Measurements from ENCODE around the gene IL2RA. TPM values are rescaled to one million over a fixed set of nuclear protein-coding genes. Genes with fewer than 3 reads are reported as not detected.

IL2RA gene
- total and polyA plus RNA-seq, 9 of the 15 experiments (the other 6 are each of a cell fraction or from before 2014, with no cell fraction given), result 0.95 TPM; not detected in 8

- Histone ChIP-seq H3K4me3 (no peak overlapping the region), H3K9ac (ENCODE audit: insufficient read depth in 1 of 2, low read depth in 2 of 2, low read length in 2 of 2) (peak overlapping the region in 1 of 2 experiments; percentile 61; a peak in 2 of 4 replicates), H3K4me1 (replicated peaks in 1 of 2; ENCODE audit: control insufficient read depth in 2 of 2, insufficient read depth in 2 of 2, low read length in 2 of 2) (peaks cover 5 to 19% of the 10 kb centered on the region in 2 experiments; a peak in 4 of 5 replicates), H3K9me3 (replicated peaks; ENCODE audit: control insufficient read depth, insufficient read depth, low read depth, low read length) (peaks cover 5% of the 10 kb centered on the region), H3K27me3 (ENCODE audit: control insufficient read depth in 2 of 2, insufficient read depth in 2 of 2, low read length in 2 of 2) (no peaks in the 10 kb centered on the region), H3K36me3 (ENCODE audit: control insufficient read depth, insufficient read depth, low read length) (no peaks in the 10 kb centered on the region), H3K27ac (ENCODE audit: extremely low read depth, low read depth, low read length) (peak overlapping the region; percentile 73; the same call in 2 of the 3 replicates), H4K20me1 (replicated peaks; ENCODE audit: control insufficient read depth, insufficient read depth, low read length) (no peaks in the 10 kb centered on the region), H3K9me1 (ENCODE audit: control insufficient read depth, insufficient read depth, low read length) (no peaks in the 10 kb centered on the region), H3K79me2 (ENCODE audit: control insufficient read depth, insufficient read depth, low read length) (no peaks in the 10 kb centered on the region), H3K4me2 (ENCODE audit: insufficient read depth, low read length) (peak overlapping the region; percentile 72), H2AFZ (ENCODE audit: low read depth, low read length) (peak overlapping the region; percentile 93)
- DNase-seq (ENCODE audit: extremely low read depth in 1 of 4, low spot score in 3 of 4) (no peak), FAIRE-seq (no peak), ATAC-seq (peak; percentile 44)
- POLR2A ChIA-PET, result interaction anchor here (1.6 kb wide), 1 partner anchor 12 kb away, joined by 6 read pairs; no protein-coding TSS in a partner anchor
- BruUV-seq (replicated peaks), result no TSS peak
- 57% methylated on average over 10 of the region's 10 CpGs for WGBS (ENCODE audit: insufficient coverage, low coverage, missing lambda C conversion rate)
- TF ChIP-seq, protein P1, sequence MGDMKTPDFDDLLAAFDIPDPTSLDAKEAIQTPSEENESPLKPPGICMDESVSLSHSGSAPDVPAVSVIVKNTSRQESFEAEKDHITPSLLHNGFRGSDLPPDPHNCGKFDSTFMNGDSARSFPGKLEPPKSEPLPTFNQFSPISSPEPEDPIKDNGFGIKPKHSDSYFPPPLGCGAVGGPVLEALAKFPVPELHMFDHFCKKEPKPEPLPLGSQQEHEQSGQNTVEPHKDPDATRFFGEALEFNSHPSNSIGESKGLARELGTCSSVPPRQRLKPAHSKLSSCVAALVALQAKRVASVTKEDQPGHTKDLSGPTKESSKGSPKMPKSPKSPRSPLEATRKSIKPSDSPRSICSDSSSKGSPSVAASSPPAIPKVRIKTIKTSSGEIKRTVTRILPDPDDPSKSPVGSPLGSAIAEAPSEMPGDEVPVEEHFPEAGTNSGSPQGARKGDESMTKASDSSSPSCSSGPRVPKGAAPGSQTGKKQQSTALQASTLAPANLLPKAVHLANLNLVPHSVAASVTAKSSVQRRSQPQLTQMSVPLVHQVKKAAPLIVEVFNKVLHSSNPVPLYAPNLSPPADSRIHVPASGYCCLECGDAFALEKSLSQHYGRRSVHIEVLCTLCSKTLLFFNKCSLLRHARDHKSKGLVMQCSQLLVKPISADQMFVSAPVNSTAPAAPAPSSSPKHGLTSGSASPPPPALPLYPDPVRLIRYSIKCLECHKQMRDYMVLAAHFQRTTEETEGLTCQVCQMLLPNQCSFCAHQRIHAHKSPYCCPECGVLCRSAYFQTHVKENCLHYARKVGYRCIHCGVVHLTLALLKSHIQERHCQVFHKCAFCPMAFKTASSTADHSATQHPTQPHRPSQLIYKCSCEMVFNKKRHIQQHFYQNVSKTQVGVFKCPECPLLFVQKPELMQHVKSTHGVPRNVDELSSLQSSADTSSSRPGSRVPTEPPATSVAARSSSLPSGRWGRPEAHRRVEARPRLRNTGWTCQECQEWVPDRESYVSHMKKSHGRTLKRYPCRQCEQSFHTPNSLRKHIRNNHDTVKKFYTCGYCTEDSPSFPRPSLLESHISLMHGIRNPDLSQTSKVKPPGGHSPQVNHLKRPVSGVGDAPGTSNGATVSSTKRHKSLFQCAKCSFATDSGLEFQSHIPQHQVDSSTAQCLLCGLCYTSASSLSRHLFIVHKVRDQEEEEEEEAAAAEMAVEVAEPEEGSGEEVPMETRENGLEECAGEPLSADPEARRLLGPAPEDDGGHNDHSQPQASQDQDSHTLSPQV (IDR thresholded peaks at IDR 0.05), result peak; percentile 6; the same call in 1 of the 2 replicates
- no peak for TF ChIP-seq TCF7 (IDR thresholded peaks at IDR 0.05; ENCODE audit: borderline replicate concordance)
- in situ Hi-C loops (cut with MboI) (no loop called here), intact Hi-C loops (cut with micrococcal nuclease) (no loop called here)
- CTCF ChIA-PET (ENCODE audit: low intra/inter-chr PET ratio), result no interaction called here
Observed at GRCh38 chr10:5988336-5988920, 73.7 kb downstream of the IL2RA start.
